H54 (cell line): ENCODE measurements around the gene CLCA2.
A peak's percentile ranks its signal among the peaks of the same experiment; 100 is the strongest.

Source experiments
- DNase-seq: peaks from one replicate; pipeline ENCODE4 v3.0.0; 2011; ENCODE audit warnings: low spot score, mixed read lengths; ENCODE audit not compliant: insufficient read length
- FAIRE-seq: peaks from 3 replicates; lab custom pipeline; 2011; peaks lifted over from hg19 to GRCh38; lab: Jason Lieb, UNC
- POLR2A ChIP-seq: IDR thresholded peaks from 2 replicates; pipeline ENCODE4 v1.6.1; 2011; ENCODE audit warnings: low read depth, mild to moderate bottlenecking, low read length

Gene CLCA2, protein sequence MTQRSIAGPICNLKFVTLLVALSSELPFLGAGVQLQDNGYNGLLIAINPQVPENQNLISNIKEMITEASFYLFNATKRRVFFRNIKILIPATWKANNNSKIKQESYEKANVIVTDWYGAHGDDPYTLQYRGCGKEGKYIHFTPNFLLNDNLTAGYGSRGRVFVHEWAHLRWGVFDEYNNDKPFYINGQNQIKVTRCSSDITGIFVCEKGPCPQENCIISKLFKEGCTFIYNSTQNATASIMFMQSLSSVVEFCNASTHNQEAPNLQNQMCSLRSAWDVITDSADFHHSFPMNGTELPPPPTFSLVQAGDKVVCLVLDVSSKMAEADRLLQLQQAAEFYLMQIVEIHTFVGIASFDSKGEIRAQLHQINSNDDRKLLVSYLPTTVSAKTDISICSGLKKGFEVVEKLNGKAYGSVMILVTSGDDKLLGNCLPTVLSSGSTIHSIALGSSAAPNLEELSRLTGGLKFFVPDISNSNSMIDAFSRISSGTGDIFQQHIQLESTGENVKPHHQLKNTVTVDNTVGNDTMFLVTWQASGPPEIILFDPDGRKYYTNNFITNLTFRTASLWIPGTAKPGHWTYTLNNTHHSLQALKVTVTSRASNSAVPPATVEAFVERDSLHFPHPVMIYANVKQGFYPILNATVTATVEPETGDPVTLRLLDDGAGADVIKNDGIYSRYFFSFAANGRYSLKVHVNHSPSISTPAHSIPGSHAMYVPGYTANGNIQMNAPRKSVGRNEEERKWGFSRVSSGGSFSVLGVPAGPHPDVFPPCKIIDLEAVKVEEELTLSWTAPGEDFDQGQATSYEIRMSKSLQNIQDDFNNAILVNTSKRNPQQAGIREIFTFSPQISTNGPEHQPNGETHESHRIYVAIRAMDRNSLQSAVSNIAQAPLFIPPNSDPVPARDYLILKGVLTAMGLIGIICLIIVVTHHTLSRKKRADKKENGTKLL

GRCh38 chr1:86423873-86424272, at the start of gene CLCA2:
TSS of gene CLCA2 (plus strand) at chr1:86424171. CDS start at chr1:86424248, 77 bp downstream.
- DNase-seq (no peak), FAIRE-seq (no peak)
- TF ChIP-seq POLR2A: no peak

GRCh38 chr1:86375688-86376087, 48.3 kb upstream of the CLCA2 start:
- DNase-seq (no peak), FAIRE-seq (no peak)
- TF ChIP-seq POLR2A: no peak

DNA sequence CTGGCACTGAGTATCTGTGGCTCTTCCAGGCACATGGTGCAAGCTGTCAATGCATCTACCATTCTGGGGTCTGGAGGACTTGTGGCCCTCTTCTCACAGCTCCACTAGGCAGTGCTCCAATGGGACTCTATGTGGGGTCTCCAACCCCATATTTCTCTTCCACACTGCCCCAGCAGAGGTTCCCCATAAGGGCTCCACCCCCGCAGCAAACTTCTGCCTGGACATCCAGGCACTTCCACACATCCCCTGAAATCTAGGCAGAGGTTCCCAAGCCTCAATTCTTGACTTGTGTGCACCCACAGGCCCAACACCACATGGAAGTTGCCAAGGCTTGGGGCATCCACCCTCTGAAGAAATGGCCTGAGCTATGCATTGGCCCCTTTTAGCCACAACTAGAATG, 46.6 kb upstream of the CLCA2 start:
- DNase-seq (no peak), FAIRE-seq (no peak)
- no peak for TF ChIP-seq POLR2A

DNA sequence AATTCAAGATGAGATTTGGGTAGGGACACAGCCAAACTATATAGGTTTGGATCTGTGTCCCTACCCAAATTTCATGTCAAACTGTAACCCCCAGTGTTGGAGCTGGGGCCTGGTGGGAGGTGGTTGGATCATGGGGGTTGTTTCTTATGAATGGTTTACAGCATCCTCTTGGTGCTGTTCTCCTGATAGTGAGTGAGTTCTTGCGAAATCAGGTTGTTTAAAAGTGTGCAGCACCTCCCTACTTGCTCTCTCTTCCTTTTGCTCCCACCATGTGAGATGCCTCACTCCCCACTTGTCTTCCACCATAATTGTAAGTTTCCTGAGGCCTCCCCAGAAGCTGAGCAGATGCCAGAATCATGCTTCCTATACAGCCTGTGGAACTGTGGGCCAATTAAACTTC, 45.2 kb upstream of the CLCA2 start:
- no peak for DNase-seq
- no peak for FAIRE-seq
- TF ChIP-seq POLR2A: no peak

GRCh38 chr1:86380257-86380861, 43.6 kb upstream of the CLCA2 start:
- no peak for TF ChIP-seq POLR2A
- FAIRE-seq: peak; percentile 86
- no peak for DNase-seq

GRCh38 chr1:86381223-86381622, 42.7 kb upstream of the CLCA2 start:
- no peak for TF ChIP-seq POLR2A

GRCh38 chr1:86382878-86383277, 41.1 kb upstream of the CLCA2 start:
- DNase-seq (no peak), FAIRE-seq (no peak)
- TF ChIP-seq POLR2A: no peak

More at GRCh38 chr1:86381223-86381622, 42.7 kb upstream of the CLCA2 start:
- DNase-seq: no peak
- FAIRE-seq: no peak

- TF ChIP-seq POLR2A: no peak
- no peak for FAIRE-seq
- DNase-seq: no peak
Measured at GRCh38 chr1:86387916-86388627, 35.9 kb upstream of the CLCA2 start.

DNA sequence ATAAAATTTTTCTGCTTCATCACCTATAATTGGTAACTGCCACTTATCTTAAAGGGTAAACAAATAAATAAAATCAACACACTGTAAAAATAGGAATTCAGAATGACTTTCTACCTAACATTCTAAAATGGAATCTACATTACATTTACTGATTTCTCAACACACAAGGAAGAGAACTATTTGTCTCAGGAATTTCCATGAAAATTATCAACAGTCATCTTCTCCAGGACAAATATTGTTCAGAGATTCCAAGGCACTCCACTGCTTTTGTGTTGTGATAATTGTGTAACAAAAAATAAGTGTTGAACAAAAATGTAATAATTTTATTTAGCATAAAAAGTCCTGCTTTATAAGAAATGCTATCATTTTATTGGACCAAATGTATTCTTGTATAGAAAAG, 35.2 kb upstream of the CLCA2 start:
- DNase-seq: no peak
- FAIRE-seq: no peak
- TF ChIP-seq POLR2A: no peak

- FAIRE-seq (no peak), DNase-seq (no peak)
- no peak for TF ChIP-seq POLR2A
Measured at GRCh38 chr1:86389307-86389706, 34.7 kb upstream of the CLCA2 start.

- no peak for FAIRE-seq
- DNase-seq: no peak
- TF ChIP-seq POLR2A: no peak
Measured at GRCh38 chr1:86394416-86394815, 29.6 kb upstream of the CLCA2 start.

GRCh38 chr1:86395751-86396497, 28.0 kb upstream of the CLCA2 start, which contains the start of gene ODF2L:
TSS of gene ODF2L (minus strand) at chr1:86396323. CDS start at chr1:86387027, 9,296 bp downstream.
- peak; percentile 93 for FAIRE-seq
- TF ChIP-seq POLR2A: peak; percentile 53
- DNase-seq: peak; percentile 78
